Sigmoid colon (tissue), 3 donors: ENCODE measurements around the gene ARID2.

Source experiments
- POLR2A ChIP-seq, 2 donors: fragments of 450-650 bp; IDR thresholded peaks; one replicate each; pipeline ENCODE4 v1.6.1; 2016; ENCODE audit warnings: antibody characterized with exemption in 2 of 2, mild to moderate bottlenecking in 2 of 2, moderate library complexity in 2 of 2
- TF ChIP-seq, protein P1 (sequence below), 4 experiments: fragments of 450-650 bp in 3 of 4; fragments of 200-600 bp in 1 of 4; IDR thresholded peaks; one replicate each; pipeline ENCODE4 v1.5.1; 2016 to 2019; ENCODE audit warnings: antibody characterized with exemption in 4 of 4, mild to moderate bottlenecking in 3 of 4, moderate library complexity in 2 of 4

DNA sequence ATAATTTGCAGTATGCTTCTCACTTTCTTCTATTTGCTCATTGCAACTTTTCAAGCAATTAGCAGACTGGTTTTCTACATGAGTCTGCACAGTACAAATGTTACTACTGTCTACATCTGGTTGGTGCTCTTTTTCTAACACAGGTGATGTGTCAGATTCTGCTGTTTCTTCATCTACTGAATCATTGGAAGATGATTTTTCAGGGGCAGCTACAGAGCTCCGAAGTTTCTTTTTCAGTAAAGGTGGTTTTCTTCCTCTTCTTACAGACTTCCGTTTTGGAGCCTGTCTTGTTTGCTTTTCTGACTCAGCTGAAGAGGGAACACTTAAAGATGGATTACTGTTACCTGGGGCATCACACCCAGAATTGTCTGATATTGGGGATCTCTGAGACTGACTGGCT lies 198.8 kb downstream of the ARID2 start:
- TF ChIP-seq POLR2A (IDR thresholded peaks at IDR 0.05): no peak
- TF ChIP-seq, protein P1, sequence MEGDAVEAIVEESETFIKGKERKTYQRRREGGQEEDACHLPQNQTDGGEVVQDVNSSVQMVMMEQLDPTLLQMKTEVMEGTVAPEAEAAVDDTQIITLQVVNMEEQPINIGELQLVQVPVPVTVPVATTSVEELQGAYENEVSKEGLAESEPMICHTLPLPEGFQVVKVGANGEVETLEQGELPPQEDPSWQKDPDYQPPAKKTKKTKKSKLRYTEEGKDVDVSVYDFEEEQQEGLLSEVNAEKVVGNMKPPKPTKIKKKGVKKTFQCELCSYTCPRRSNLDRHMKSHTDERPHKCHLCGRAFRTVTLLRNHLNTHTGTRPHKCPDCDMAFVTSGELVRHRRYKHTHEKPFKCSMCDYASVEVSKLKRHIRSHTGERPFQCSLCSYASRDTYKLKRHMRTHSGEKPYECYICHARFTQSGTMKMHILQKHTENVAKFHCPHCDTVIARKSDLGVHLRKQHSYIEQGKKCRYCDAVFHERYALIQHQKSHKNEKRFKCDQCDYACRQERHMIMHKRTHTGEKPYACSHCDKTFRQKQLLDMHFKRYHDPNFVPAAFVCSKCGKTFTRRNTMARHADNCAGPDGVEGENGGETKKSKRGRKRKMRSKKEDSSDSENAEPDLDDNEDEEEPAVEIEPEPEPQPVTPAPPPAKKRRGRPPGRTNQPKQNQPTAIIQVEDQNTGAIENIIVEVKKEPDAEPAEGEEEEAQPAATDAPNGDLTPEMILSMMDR (IDR thresholded peaks at IDR 0.05): no peak
